ENCODE data around the gene CELF3. TPM values are rescaled to one million over a fixed set of nuclear protein-coding genes. Genes with fewer than 3 reads are reported as not detected.
A peak's percentile ranks its signal among the peaks of the same experiment; 100 is the strongest.

CELF3 gene
- polyA plus RNA-seq, 1 donor from 2014 or later, result 89.0 TPM

DNA sequence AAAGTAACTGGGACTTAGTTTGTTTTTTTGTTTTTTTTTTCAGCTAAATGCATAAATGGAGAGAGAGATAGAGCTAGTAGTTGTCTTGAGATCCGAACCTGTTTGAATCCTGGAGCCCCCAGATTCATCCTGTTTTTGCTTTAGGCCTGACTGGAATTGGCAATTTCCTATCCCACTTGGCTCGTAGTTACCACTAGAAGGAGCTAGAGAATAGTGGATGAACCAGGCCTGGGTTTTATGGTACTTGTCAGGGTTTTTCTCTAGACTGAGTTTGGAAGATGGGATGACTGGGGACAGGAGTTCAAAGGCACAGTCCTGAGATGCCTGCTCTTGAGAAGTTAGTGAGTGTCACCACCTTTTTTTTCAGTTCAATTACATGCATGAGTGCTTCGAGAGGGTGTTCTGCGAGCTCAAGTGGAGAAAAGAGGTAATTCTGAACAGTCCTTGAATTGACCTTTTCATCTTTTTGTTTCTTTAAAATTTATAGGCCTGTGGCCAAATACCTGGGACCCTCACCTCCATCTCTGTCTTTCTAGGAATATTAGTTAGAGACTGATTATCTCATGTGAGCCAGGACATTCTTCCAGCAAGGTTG is 23.4 kb downstream of the CELF3 start:
- Histone ChIP-seq H3K4me3 (ENCODE audit: low read length) (no peak overlapping the region), H3K9me3 (ENCODE audit: low read length) (no peaks in the 10 kb centered on the region), H3K36me3 (ENCODE audit: insufficient read depth, low read length) (no peaks in the 10 kb centered on the region), H3K9ac (ENCODE audit: low read length) (no peak overlapping the region), H3K27ac (ENCODE audit: low read length) (no peak overlapping the region), H3K4me2 (ENCODE audit: low read length) (no peak overlapping the region), H3K79me2 (replicated peaks; ENCODE audit: insufficient read depth, low read length) (no peaks in the 10 kb centered on the region), H3K9me2 (ENCODE audit: insufficient read depth, low read length) (no peaks in the 10 kb centered on the region), H3K27me3 (ENCODE audit: insufficient read depth, low read depth, low read length) (no peaks in the 10 kb centered on the region), H2AFZ (ENCODE audit: low read depth, low read length) (no peak overlapping the region), H4K20me1 (ENCODE audit: insufficient read depth) (no peaks in the 10 kb centered on the region), H3F3A (ENCODE audit: insufficient read depth, low read length, poor library complexity, severe bottlenecking) (no peaks in the 10 kb centered on the region)
- TF ChIP-seq EZH2 (IDR thresholded peaks at IDR 0.05; ENCODE audit: borderline replicate concordance, insufficient read depth, low read length, poor library complexity, severe bottlenecking) (no peak), REST (IDR thresholded peaks at IDR 0.05; ENCODE audit: borderline replicate concordance) (no peak), SMC3 (conservative IDR thresholded peaks at IDR 0.05; ENCODE audit: poor library complexity) (peak; percentile 90), MXI1 (conservative IDR thresholded peaks at IDR 0.05; ENCODE audit: poor library complexity, severe bottlenecking) (no peak), RAD21 (conservative IDR thresholded peaks at IDR 0.05) (peak; percentile 88), EP300 (conservative IDR thresholded peaks at IDR 0.05; ENCODE audit: poor library complexity, severe bottlenecking) (no peak), POLR2AphosphoS5 (IDR thresholded peaks at IDR 0.05) (no peak), TAF1 (IDR thresholded peaks at IDR 0.05; ENCODE audit: low read depth) (no peak)
- TF ChIP-seq, protein P1, sequence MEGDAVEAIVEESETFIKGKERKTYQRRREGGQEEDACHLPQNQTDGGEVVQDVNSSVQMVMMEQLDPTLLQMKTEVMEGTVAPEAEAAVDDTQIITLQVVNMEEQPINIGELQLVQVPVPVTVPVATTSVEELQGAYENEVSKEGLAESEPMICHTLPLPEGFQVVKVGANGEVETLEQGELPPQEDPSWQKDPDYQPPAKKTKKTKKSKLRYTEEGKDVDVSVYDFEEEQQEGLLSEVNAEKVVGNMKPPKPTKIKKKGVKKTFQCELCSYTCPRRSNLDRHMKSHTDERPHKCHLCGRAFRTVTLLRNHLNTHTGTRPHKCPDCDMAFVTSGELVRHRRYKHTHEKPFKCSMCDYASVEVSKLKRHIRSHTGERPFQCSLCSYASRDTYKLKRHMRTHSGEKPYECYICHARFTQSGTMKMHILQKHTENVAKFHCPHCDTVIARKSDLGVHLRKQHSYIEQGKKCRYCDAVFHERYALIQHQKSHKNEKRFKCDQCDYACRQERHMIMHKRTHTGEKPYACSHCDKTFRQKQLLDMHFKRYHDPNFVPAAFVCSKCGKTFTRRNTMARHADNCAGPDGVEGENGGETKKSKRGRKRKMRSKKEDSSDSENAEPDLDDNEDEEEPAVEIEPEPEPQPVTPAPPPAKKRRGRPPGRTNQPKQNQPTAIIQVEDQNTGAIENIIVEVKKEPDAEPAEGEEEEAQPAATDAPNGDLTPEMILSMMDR (IDR thresholded peaks at IDR 0.05; ENCODE audit: poor library complexity, severe bottlenecking), result peak; percentile 84

DNA sequence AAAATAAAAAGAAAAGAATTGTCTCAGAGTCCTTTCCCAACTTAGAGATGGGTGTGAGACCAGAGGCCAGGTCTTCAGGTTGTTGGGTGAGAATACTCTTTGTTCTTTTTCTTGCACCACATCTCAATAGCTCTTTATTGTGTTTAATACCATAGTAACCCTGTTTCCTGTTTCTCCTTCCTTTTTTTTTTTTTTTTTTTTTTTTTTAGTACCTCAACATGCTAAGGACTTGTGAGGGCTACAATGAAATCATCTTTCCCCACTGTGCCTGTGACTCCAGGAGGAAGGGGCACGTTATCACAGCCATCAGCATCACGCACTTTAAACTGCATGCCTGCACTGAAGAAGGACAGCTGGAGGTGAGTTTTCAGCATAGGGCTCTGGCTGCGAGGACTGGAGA is 24.4 kb downstream of the CELF3 start:
- Histone ChIP-seq H4K20me1 (ENCODE audit: insufficient read depth) (no peaks in the 10 kb centered on the region), H3K27me3 (ENCODE audit: insufficient read depth, low read depth, low read length) (no peaks in the 10 kb centered on the region), H3K9me2 (ENCODE audit: insufficient read depth, low read length) (no peaks in the 10 kb centered on the region), H3K4me2 (ENCODE audit: low read length) (no peak overlapping the region), H3K9ac (ENCODE audit: low read length) (no peak overlapping the region), H2AFZ (ENCODE audit: low read depth, low read length) (no peak overlapping the region), H3K4me3 (ENCODE audit: low read length) (no peak overlapping the region), H3K9me3 (ENCODE audit: low read length) (no peaks in the 10 kb centered on the region), H3F3A (ENCODE audit: insufficient read depth, low read length, poor library complexity, severe bottlenecking) (no peaks in the 10 kb centered on the region), H3K36me3 (ENCODE audit: insufficient read depth, low read length) (no peaks in the 10 kb centered on the region), H3K27ac (ENCODE audit: low read length) (no peak overlapping the region), H3K79me2 (replicated peaks; ENCODE audit: insufficient read depth, low read length) (no peaks in the 10 kb centered on the region)
- TF ChIP-seq EZH2 (IDR thresholded peaks at IDR 0.05; ENCODE audit: borderline replicate concordance, insufficient read depth, low read length, poor library complexity, severe bottlenecking), result no peak
- TF ChIP-seq EP300 (conservative IDR thresholded peaks at IDR 0.05; ENCODE audit: poor library complexity, severe bottlenecking), result no peak
- TF ChIP-seq SMC3 (conservative IDR thresholded peaks at IDR 0.05; ENCODE audit: poor library complexity), result no peak
- no peak for TF ChIP-seq RAD21 (conservative IDR thresholded peaks at IDR 0.05)
- no peak for TF ChIP-seq TAF1 (IDR thresholded peaks at IDR 0.05; ENCODE audit: low read depth)
- no peak for TF ChIP-seq MXI1 (conservative IDR thresholded peaks at IDR 0.05; ENCODE audit: poor library complexity, severe bottlenecking)
- no peak for TF ChIP-seq REST (IDR thresholded peaks at IDR 0.05; ENCODE audit: borderline replicate concordance)
- TF ChIP-seq, protein P1 (IDR thresholded peaks at IDR 0.05; ENCODE audit: poor library complexity, severe bottlenecking), result no peak
- no peak for TF ChIP-seq POLR2AphosphoS5 (IDR thresholded peaks at IDR 0.05)
